PFSK-1 (cell line): ENCODE data around the gene RYR3.

Source experiments
- FOXP2 ChIP-seq: optimal IDR thresholded peaks from 2 replicates; pipeline ENCODE3; 2011; ENCODE audit warnings: borderline replicate concordance, control low read depth, inconsistent platforms; ENCODE audit not compliant: insufficient read depth; ENCODE audit errors: extremely low read length, extremely low read depth
- POLR2AphosphoS5 ChIP-seq: IDR thresholded peaks from 2 replicates; pipeline ENCODE4 v1.6.1; 2012; ENCODE audit warnings: low read depth, mild to moderate bottlenecking, control low read depth, low read length, moderate library complexity
- SIN3A ChIP-seq: IDR thresholded peaks from 2 replicates; pipeline ENCODE4 v1.6.1; 2012; ENCODE audit warnings: mild to moderate bottlenecking, low read length, moderate library complexity, borderline replicate concordance; ENCODE audit not compliant: insufficient read depth
- TAF1 ChIP-seq: IDR thresholded peaks from 2 replicates; pipeline ENCODE4 v1.6.1; 2012; ENCODE audit warnings: low read length, control low read depth, borderline replicate concordance; ENCODE audit not compliant: insufficient read depth
- TF ChIP-seq, protein P1 (sequence below), 2 experiments: IDR thresholded peaks; 2 replicates each; pipeline versions ENCODE4 v1.6.1 to v1.8.0; 2011 to 2012; ENCODE audit warnings: low read depth in 2 of 2, low read length in 2 of 2, control low read depth in 1 of 2, inconsistent platforms in 1 of 2, mild to moderate bottlenecking in 1 of 2, moderate library complexity in 1 of 2; ENCODE audit not compliant: insufficient read depth in 1 of 2

The RYR3 gene

DNA sequence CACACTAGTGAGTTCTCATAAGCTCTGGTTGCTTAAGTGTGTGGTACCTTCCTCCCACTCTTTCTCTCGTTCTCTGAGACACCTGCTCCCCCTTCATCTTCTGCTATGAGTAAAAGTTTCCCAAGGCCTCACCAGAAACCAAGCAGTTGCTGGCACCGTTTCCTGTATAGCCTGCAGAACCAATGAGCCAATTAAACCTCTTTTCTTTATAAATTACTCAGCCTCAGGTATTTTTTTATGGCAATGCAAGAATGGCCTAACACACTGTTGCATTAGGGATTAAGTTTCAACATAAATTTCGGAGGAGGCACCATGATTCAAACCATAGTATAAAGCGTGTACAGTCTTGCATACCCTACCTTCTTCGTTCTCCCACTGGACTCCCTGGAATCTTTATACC is 405.3 kb downstream of the RYR3 start:
- TF ChIP-seq, protein P1, sequence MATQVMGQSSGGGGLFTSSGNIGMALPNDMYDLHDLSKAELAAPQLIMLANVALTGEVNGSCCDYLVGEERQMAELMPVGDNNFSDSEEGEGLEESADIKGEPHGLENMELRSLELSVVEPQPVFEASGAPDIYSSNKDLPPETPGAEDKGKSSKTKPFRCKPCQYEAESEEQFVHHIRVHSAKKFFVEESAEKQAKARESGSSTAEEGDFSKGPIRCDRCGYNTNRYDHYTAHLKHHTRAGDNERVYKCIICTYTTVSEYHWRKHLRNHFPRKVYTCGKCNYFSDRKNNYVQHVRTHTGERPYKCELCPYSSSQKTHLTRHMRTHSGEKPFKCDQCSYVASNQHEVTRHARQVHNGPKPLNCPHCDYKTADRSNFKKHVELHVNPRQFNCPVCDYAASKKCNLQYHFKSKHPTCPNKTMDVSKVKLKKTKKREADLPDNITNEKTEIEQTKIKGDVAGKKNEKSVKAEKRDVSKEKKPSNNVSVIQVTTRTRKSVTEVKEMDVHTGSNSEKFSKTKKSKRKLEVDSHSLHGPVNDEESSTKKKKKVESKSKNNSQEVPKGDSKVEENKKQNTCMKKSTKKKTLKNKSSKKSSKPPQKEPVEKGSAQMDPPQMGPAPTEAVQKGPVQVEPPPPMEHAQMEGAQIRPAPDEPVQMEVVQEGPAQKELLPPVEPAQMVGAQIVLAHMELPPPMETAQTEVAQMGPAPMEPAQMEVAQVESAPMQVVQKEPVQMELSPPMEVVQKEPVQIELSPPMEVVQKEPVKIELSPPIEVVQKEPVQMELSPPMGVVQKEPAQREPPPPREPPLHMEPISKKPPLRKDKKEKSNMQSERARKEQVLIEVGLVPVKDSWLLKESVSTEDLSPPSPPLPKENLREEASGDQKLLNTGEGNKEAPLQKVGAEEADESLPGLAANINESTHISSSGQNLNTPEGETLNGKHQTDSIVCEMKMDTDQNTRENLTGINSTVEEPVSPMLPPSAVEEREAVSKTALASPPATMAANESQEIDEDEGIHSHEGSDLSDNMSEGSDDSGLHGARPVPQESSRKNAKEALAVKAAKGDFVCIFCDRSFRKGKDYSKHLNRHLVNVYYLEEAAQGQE (IDR thresholded peaks at IDR 0.05; ENCODE audit: insufficient read depth in 1 of 2, low read depth in 2 of 2, low read length in 2 of 2): no peak

DNA sequence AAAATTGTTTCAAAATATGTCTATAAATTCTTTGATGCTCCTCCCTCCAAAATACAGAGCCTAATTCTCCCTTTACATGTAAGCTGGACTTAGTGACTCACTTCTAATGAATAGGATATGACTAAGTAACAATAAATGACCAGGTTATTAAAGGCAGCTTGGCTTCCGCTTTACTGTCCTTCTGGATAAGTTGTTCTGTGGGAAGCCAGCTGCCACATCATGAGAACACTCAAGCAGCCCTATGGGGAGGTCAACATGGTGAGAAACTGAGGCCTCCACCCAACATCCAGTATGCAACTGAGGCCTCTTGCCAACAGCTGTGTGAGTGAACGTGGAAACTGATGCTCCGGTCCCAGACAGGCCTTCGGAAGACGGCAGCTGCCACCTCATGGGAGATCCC is 410.2 kb downstream of the RYR3 start:
- TF ChIP-seq TAF1 (no peak), POLR2AphosphoS5 (no peak), SIN3A (no peak), FOXP2 (no peak)
- TF ChIP-seq, protein P1 (IDR thresholded peaks at IDR 0.05; ENCODE audit: insufficient read depth in 1 of 2, low read depth in 2 of 2, low read length in 2 of 2): no peak

DNA sequence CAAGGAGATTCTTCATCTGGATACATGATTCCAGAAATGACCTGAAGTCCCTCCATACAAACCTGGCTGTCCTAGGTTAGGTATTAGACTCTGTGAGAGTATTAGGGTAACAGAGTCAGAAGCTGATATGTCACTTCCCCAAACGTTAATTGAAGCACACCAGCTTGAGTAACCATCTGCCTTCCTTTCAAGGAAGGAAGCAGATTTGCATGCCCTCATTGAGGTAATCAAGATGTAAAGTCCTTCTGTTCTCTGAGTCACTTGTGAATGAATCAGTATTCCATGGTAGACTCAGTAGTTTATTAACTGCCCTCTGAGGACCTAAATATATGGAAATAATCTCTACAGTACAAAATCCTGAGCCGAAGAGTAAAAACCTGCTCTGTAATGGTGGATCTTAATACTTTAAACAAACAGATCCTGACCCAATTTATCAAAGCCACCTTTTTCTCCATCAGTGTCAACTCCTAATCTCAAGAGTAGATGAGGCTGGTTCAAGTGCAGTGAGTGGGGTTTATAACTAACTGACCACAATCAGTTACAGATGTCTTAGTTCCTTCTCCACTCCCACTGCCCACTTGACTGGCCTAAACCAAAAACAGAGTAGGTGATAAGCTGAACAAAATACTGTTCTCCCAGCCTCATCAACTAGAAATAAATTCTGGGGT is 411.4 kb downstream of the RYR3 start:
- TF ChIP-seq, protein P1 (IDR thresholded peaks at IDR 0.05; ENCODE audit: insufficient read depth in 1 of 2, low read depth in 2 of 2, low read length in 2 of 2): no peak
- no peak for TF ChIP-seq TAF1
- TF ChIP-seq FOXP2: no peak
- TF ChIP-seq SIN3A: no peak
- no peak for TF ChIP-seq POLR2AphosphoS5

DNA sequence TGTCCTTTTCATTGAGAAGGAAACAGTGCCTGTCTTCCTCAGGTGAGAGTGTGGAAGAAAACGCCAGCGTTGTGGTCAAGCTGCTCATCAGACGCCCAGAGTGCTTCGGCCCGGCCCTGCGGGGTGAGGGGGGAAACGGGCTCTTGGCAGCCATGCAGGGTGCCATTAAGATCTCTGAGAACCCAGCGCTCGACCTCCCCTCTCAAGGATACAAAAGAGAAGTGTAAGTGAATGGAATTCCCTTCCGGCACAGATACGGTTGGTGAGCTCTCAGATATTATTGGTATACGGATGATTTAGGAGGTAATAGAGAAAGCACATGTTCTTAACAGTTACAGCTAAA is 411.9 kb downstream of the RYR3 start:
- TF ChIP-seq FOXP2: no peak
- TF ChIP-seq TAF1: no peak
- no peak for TF ChIP-seq POLR2AphosphoS5
- TF ChIP-seq SIN3A: no peak
- TF ChIP-seq, protein P1 (IDR thresholded peaks at IDR 0.05; ENCODE audit: insufficient read depth in 1 of 2, low read depth in 2 of 2, low read length in 2 of 2): no peak

DNA sequence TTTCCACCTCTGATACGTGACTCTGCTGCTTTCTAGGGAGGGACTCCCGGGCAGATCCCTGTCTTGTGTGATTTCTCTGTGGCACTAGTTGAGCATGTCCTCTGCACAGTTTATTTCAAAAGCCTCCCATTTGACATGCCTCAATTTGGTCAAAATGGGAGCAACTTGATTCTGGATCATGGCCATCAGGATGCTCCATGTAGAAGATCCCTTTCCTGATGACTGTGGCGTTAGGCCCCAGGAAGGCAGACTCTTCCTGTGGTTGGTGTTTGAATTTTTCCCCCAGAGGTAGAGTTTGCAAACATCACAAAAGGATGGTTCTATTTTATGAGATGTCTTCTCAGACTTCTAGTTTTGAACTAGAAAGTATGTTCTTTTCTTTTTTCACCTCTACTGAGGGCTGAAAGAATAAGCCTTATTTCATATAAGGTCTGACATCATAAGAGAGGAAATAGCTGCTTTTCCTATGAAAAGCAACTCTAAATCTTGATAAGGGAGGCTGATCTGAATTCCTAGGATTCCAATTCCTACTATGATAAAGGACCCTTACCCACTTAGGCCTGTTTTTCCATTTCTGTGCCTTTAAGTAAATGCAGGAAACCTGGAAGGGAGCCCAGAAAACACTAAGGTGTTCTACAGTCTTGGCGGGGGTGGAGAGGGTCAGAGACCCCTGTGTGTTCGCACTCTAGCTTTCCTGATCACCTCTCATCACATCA is 413.7 kb downstream of the RYR3 start:
- TF ChIP-seq TAF1: no peak
- no peak for TF ChIP-seq FOXP2
- no peak for TF ChIP-seq POLR2AphosphoS5
- TF ChIP-seq SIN3A: no peak
- TF ChIP-seq, protein P1 (IDR thresholded peaks at IDR 0.05; ENCODE audit: insufficient read depth in 1 of 2, low read depth in 2 of 2, low read length in 2 of 2): no peak
